B cell (primary cell): ENCODE data around the gene TRABD2B. TPM values are rescaled to one million over a fixed set of nuclear protein-coding genes. Genes with fewer than 3 reads are reported as not detected.

Experiments
- ATAC-seq: fragments of 200-7000 bp; cut with Tn5 transposase; one replicate; pipeline ENCODE4 v1.10.0; 2021; ENCODE audit warnings: low read depth, mild to moderate bottlenecking, moderate number of reproducible peaks, moderate library complexity
- CTCF ChIA-PET: fragments of 350-600 bp; sonication (Branson Sonifier 250); formaldehyde crosslinking; loops from one replicate; lab custom pipeline; 2021; ENCODE audit warnings: antibody characterized with exemption, inconsistent platforms; lab: Charles Lee
- POLR2A ChIA-PET: fragments of 350-600 bp; sonication (Branson Sonifier 250); formaldehyde crosslinking; loops from one replicate; lab custom pipeline; 2021; ENCODE audit warnings: antibody characterized with exemption; lab: Charles Lee
- DNase-seq: peaks from one replicate; pipeline ENCODE4 v3.0.0; 2013
- H2AFZ ChIP-seq: 2 replicates; pipeline ENCODE4 v1.6.1; 2012; ENCODE audit warnings: mild to moderate bottlenecking, low read depth, low read length; ENCODE audit not compliant: insufficient read depth, poor library complexity, severe bottlenecking
- H3K27ac ChIP-seq, 2 donors: 1 replicate in 1 of 2; 2 replicates in 1 of 2; pipeline ENCODE4 v1.5.1; 2012 to 2013; ENCODE audit warnings: low read length in 2 of 2, mild to moderate bottlenecking in 2 of 2, moderate library complexity in 1 of 2
- H3K27me3 ChIP-seq, 4 experiments: fragments of 200-600 bp in 1 of 4; sonication (generic) in 1 of 4; replicated peaks in 1 of 4; 1 replicate in 2 of 4; 2 replicates in 2 of 4; pipeline versions ENCODE4 v1.6.1 to v1.7.0; 2013 to 2016; ENCODE audit warnings: low read length in 3 of 4, mild to moderate bottlenecking in 2 of 4, mixed read lengths in 1 of 4, moderate library complexity in 1 of 4; ENCODE audit not compliant: insufficient read depth in 4 of 4, control insufficient read depth in 3 of 4; ENCODE audit errors: control extremely low read depth in 1 of 4
- H3K36me3 ChIP-seq, 2 experiments: replicated peaks in 1 of 2; 1 replicate in 1 of 2; 2 replicates in 1 of 2; pipeline versions ENCODE4 v1.6.1 to v1.7.1; 2013; ENCODE audit warnings: low read length in 1 of 2; ENCODE audit not compliant: insufficient read depth in 2 of 2, control insufficient read depth in 1 of 2; ENCODE audit errors: control extremely low read depth in 1 of 2, extremely low read depth in 1 of 2
- H3K4me1 ChIP-seq, 2 donors: fragments of 200-600 bp in 1 of 2; sonication (generic) in 1 of 2; 1 replicate in 1 of 2; 2 replicates in 1 of 2; pipeline versions ENCODE4 v1.5.1 to v1.6.1; 2013 to 2017; ENCODE audit warnings: low read length in 2 of 2; ENCODE audit not compliant: control insufficient read depth in 2 of 2, insufficient read depth in 2 of 2
- H3K4me2 ChIP-seq: replicated peaks from 2 replicates; pipeline ENCODE3; 2012; ENCODE audit warnings: mild to moderate bottlenecking, low read depth, low read length; ENCODE audit not compliant: poor library complexity, severe bottlenecking
- H3K4me3 ChIP-seq, 5 experiments: fragments of 200-600 bp in 1 of 5; sonication (generic) in 1 of 5; 1 replicate in 3 of 5; 2 replicates in 2 of 5; pipeline versions ENCODE4 v1.5.1 to v1.7.0; 2011 to 2016; ENCODE audit warnings: low read length in 4 of 5, mild to moderate bottlenecking in 4 of 5, low read depth in 2 of 5, control low read depth in 1 of 5, moderate library complexity in 1 of 5; ENCODE audit not compliant: insufficient read depth in 1 of 5; ENCODE audit errors: control extremely low read depth in 1 of 5, extremely low read depth in 1 of 5
- H3K79me2 ChIP-seq: fragments of 200-600 bp; sonication (generic); one replicate; pipeline ENCODE4 v1.6.0; 2016; ENCODE audit warnings: low read length; ENCODE audit not compliant: control insufficient read depth, insufficient read depth
- H3K9ac ChIP-seq: fragments of 200-600 bp; sonication (generic); 2 replicates; pipeline ENCODE4 v1.6.1; 2017; ENCODE audit warnings: mild to moderate bottlenecking, low read length, moderate library complexity
- H3K9me3 ChIP-seq, 3 donors: one replicate each; pipeline versions ENCODE4 v1.6.1 to v1.7.1; 2013; ENCODE audit warnings: low read length in 2 of 3; ENCODE audit not compliant: control insufficient read depth in 2 of 3, insufficient read depth in 1 of 3; ENCODE audit errors: control extremely low read depth in 1 of 3
- H4K20me1 ChIP-seq: 2 replicates; pipeline ENCODE4 v1.6.0; 2012; ENCODE audit warnings: mild to moderate bottlenecking, low read length; ENCODE audit not compliant: insufficient read depth, control insufficient read depth, poor library complexity, severe bottlenecking
- H3K27ac Mint-ChIP-seq: one replicate; pipeline ENCODE4 v1.8.0; 2021; ENCODE audit warnings: mixed read lengths
- H3K27me3 Mint-ChIP-seq: one replicate; pipeline ENCODE4 v1.8.0; 2021; ENCODE audit warnings: mixed read lengths
- H3K4me1 Mint-ChIP-seq: one replicate; pipeline ENCODE4 v1.8.0; 2021; ENCODE audit warnings: mixed read lengths
- H3K4me3 Mint-ChIP-seq: one replicate; pipeline ENCODE4 v1.8.0; 2021; ENCODE audit warnings: mixed read lengths
- H3K9me3 Mint-ChIP-seq: one replicate; pipeline ENCODE4 v1.8.0; 2022; ENCODE audit warnings: mixed read lengths; ENCODE audit not compliant: insufficient read depth
- EZH2 ChIP-seq: IDR thresholded peaks from 2 replicates; pipeline ENCODE4 v1.6.1; 2012; ENCODE audit warnings: borderline replicate concordance, low read depth, mild to moderate bottlenecking, moderate library complexity, low read length; ENCODE audit not compliant: insufficient read depth, poor library complexity, severe bottlenecking
- WGBS: methylation state at CpG from one replicate; pipeline ENCODE4 v1.1.5; 2013; ENCODE audit warnings: missing lambda C conversion rate; ENCODE audit not compliant: insufficient coverage; 5-methylcytosine and 5-hydroxymethylcytosine counted together
- intact Hi-C: fragments of 100-400 bp; cut with micrococcal nuclease; formaldehyde crosslinking; loops from one replicate; pipeline ENCODE4 v1.10.0; 2022
- polyA plus RNA-seq: library from polyadenylated mRNA; depleted of rRNA; stranded (reverse); fragments of >200 nt; gene quantifications from 2 replicates; pipeline ENCODE4 v1.2.3, GENCODE V29; 2012
- total RNA-seq, 2 donors: library from RNA; stranded (reverse); fragments of 120-200 nt in 1 of 2; gene quantifications; 1 replicate in 1 of 2; 2 replicates in 1 of 2; pipeline versions ENCODE4 v1.2.3 to v1.2.4, GENCODE V29; 2013 to 2022
- TF ChIP-seq, protein P1 (sequence below): fragments of 200-600 bp; IDR thresholded peaks from one replicate; pipeline ENCODE4 v1.8.0; 2022; ENCODE audit warnings: antibody characterized with exemption, mild to moderate bottlenecking

The TRABD2B gene
- total and polyA plus RNA-seq, 2 donors (not counting 1 experiment from before 2014, with no cell fraction given): not detected

DNA sequence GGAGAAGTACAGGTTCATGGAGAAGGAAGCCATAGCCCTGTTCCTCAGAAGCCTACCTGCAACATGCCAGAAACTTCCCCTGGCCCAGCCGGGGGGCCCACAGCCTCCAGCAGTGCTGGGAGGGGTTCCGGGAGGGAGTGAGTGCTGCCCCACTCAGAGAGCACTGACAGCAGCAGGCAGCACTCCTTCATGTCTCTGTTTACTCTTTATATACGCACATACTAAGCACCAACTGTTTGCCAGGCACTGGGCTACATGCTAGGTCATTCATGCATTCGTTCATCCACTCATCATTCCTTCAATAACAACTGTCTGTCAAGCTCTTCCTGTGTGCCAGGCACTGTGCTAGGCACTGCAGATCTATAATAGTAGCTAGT, 120.6 kb downstream of the TRABD2B start:
- Histone ChIP-seq H3K9me3 (no peaks in the 10 kb centered on the region), H2AFZ (no peak overlapping the region), H3K4me1 (no peaks in the 10 kb centered on the region), H3K4me2 (no peak overlapping the region), H3K36me3 (no peaks in the 10 kb centered on the region), H3K27ac (no peak overlapping the region), H4K20me1 (no peaks in the 10 kb centered on the region), H3K9ac (no peak overlapping the region), H3K27me3 (peaks cover 0 to 4% (median 0%) of the 10 kb centered on the region in 4 experiments), H3K79me2 (no peaks in the 10 kb centered on the region), H3K4me3 (no peak overlapping the region)
- H3K4me3 Mint-ChIP-seq: no peak overlapping the region
- DNase-seq (no peak), ATAC-seq (no peak)
- TF ChIP-seq, protein P1, sequence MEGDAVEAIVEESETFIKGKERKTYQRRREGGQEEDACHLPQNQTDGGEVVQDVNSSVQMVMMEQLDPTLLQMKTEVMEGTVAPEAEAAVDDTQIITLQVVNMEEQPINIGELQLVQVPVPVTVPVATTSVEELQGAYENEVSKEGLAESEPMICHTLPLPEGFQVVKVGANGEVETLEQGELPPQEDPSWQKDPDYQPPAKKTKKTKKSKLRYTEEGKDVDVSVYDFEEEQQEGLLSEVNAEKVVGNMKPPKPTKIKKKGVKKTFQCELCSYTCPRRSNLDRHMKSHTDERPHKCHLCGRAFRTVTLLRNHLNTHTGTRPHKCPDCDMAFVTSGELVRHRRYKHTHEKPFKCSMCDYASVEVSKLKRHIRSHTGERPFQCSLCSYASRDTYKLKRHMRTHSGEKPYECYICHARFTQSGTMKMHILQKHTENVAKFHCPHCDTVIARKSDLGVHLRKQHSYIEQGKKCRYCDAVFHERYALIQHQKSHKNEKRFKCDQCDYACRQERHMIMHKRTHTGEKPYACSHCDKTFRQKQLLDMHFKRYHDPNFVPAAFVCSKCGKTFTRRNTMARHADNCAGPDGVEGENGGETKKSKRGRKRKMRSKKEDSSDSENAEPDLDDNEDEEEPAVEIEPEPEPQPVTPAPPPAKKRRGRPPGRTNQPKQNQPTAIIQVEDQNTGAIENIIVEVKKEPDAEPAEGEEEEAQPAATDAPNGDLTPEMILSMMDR: no peak
- CTCF ChIA-PET: no interaction called here
- H3K27ac Mint-ChIP-seq: no peak overlapping the region
- 89% methylated on average over 3 of the region's 4 CpGs for WGBS
- no peaks in the 10 kb centered on the region for H3K4me1 Mint-ChIP-seq
- intact Hi-C loops: no loop called here
- H3K9me3 Mint-ChIP-seq: no peaks in the 10 kb centered on the region
- peaks cover 7% of the 10 kb centered on the region for H3K27me3 Mint-ChIP-seq
- POLR2A ChIA-PET: no interaction called here

- Histone ChIP-seq H3K4me2 (no peak overlapping the region), H3K79me2 (no peaks in the 10 kb centered on the region), H3K9me3 (no peaks in the 10 kb centered on the region), H3K27me3 (peaks cover 0 to 4% (median 0%) of the 10 kb centered on the region in 4 experiments), H3K4me3 (no peak overlapping the region), H2AFZ (no peak overlapping the region), H3K36me3 (no peaks in the 10 kb centered on the region), H3K27ac (no peak overlapping the region), H3K4me1 (no peaks in the 10 kb centered on the region), H3K9ac (no peak overlapping the region), H4K20me1 (no peaks in the 10 kb centered on the region)
- Mint-ChIP-seq H3K4me3 (no peak overlapping the region), H3K4me1 (no peaks in the 10 kb centered on the region), H3K9me3 (no peaks in the 10 kb centered on the region), H3K27ac (no peak overlapping the region), H3K27me3 (peaks cover 8% of the 10 kb centered on the region)
- DNase-seq: no peak
- ChIA-PET POLR2A (no interaction called here), CTCF (no interaction called here)
- 94% methylated on average over 5 of the region's 5 CpGs for WGBS
- TF ChIP-seq EZH2: no peak
- TF ChIP-seq, protein P1: no peak
- intact Hi-C loops: no loop called here
- no peak for ATAC-seq
These were observed 121.2 kb downstream of the TRABD2B start for GRCh38 chr1:47875831-47876586.
